Measurements from ENCODE around the gene NLE1.

Gene NLE1

DNA sequence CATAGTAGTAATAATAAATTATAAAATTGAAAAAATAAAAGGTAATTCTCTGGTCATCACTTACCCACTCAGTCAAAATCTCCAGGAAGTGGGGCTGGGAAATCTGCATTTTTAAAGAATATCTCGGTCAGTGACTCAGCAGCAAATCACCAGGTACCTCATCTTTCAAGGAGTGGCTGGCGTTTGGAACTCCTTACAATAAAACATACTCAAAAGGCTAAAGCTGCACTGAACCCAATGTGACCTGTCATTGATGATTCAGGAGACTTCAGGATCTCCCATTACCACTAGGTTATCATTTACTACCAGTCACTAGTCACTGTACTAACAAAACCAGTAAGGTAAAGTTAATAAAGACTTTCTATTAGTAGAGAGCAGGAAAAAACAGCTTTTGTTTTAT lies 57.1 kb downstream of the NLE1 start:
- H3K4me3 ChIP-seq (ENCODE audit: low read depth, low read length) = no peak overlapping the region
- TF ChIP-seq, protein P1, sequence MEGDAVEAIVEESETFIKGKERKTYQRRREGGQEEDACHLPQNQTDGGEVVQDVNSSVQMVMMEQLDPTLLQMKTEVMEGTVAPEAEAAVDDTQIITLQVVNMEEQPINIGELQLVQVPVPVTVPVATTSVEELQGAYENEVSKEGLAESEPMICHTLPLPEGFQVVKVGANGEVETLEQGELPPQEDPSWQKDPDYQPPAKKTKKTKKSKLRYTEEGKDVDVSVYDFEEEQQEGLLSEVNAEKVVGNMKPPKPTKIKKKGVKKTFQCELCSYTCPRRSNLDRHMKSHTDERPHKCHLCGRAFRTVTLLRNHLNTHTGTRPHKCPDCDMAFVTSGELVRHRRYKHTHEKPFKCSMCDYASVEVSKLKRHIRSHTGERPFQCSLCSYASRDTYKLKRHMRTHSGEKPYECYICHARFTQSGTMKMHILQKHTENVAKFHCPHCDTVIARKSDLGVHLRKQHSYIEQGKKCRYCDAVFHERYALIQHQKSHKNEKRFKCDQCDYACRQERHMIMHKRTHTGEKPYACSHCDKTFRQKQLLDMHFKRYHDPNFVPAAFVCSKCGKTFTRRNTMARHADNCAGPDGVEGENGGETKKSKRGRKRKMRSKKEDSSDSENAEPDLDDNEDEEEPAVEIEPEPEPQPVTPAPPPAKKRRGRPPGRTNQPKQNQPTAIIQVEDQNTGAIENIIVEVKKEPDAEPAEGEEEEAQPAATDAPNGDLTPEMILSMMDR (IDR thresholded peaks at IDR 0.05; ENCODE audit: borderline replicate concordance, insufficient read depth, low read depth, low read length) = no peak

DNA sequence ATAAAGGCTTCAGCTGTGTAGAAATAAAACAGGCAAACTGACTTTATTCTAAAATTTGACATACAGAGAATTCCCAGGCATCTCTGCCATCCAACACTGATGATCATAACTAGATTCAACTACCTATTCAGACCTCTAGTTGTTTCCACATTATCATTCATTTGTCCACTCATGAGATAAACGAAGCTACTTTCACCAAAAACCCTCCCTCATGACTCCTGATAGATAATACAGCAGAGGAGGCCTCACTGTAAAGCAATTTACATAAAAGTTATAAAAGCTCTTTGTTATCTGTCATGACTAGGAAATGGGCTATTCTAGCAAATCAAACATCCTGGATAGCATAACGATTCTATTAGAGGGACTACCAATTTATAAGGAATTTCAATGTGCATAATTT lies 59.0 kb downstream of the NLE1 start:
- no peak overlapping the region for H3K4me3 ChIP-seq (ENCODE audit: low read depth, low read length)
- TF ChIP-seq, protein P1 (IDR thresholded peaks at IDR 0.05; ENCODE audit: borderline replicate concordance, insufficient read depth, low read depth, low read length) = no peak

DNA sequence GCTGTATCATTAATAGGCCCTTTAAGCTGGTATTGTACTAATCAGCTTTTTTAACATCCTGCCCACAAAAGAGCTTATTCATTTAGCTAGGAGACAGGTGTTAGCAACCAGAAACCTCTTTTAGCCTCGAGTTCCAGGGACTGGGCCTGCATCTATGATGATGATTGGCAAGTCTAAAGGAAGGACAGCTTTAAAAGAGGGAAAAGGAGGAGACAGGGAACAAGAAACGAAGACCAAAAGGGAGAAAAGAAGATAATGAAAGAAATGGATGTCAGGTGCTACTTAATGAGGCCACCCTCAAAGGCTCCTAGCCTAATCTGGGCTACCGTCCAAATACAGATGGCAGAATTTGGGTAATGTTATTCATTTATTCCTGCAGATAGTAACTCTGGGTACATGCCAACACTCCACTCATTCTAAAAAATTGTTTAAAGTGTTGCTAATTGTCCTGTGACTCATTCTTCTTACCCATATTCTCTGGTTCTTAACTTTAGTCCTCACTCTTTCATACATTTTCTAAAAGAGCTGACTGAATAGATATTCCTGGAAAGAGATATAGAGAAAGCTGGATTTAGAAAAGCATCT lies 59.9 kb downstream of the NLE1 start:
- no peak overlapping the region for H3K4me3 ChIP-seq (ENCODE audit: low read depth, low read length)
- TF ChIP-seq, protein P1 (IDR thresholded peaks at IDR 0.05; ENCODE audit: borderline replicate concordance, insufficient read depth, low read depth, low read length) = no peak

DNA sequence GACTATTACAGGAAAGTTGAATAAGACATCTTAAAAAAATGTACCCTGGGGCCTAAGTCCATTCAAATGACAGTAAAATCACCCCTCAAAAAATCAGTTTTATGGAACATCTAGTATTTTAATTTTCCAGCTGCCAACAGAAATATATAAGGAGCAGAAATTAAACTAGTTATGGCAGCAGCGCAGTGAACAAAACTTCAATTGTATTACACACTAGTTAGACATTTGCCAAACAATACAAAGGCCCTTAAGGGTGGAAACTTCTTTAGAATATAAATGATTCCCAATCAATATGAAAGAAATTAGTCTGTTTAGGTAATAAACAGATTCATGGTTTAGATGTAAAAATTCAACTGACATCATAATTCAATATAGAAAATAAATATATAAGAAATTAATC lies 60.5 kb downstream of the NLE1 start:
- TF ChIP-seq, protein P1 (IDR thresholded peaks at IDR 0.05; ENCODE audit: borderline replicate concordance, insufficient read depth, low read depth, low read length) = no peak

DNA sequence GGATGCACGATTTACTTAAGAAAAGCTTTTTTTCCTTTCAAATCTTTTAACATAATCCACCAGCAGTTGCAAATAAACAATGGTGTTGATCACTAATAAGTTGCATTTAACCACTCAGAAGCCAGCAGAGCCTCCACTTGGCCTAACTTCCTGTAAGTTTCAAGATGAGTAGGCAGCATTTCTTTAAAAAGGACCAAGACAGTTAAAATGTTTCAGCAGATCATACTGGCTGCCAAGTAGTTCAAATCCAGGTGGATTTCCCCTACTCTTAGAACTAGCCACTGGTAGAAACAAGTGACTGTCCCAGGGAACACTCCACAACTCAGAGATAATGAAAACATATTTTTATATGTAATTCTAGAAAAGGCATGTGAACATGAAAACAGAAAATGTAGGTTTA lies 61.6 kb downstream of the NLE1 start:
- H3K4me3 ChIP-seq (ENCODE audit: low read depth, low read length) = no peak overlapping the region

More for the DNA sequence above, 60.5 kb downstream of the NLE1 start:
- H3K4me3 ChIP-seq (ENCODE audit: low read depth, low read length) = no peak overlapping the region

DNA sequence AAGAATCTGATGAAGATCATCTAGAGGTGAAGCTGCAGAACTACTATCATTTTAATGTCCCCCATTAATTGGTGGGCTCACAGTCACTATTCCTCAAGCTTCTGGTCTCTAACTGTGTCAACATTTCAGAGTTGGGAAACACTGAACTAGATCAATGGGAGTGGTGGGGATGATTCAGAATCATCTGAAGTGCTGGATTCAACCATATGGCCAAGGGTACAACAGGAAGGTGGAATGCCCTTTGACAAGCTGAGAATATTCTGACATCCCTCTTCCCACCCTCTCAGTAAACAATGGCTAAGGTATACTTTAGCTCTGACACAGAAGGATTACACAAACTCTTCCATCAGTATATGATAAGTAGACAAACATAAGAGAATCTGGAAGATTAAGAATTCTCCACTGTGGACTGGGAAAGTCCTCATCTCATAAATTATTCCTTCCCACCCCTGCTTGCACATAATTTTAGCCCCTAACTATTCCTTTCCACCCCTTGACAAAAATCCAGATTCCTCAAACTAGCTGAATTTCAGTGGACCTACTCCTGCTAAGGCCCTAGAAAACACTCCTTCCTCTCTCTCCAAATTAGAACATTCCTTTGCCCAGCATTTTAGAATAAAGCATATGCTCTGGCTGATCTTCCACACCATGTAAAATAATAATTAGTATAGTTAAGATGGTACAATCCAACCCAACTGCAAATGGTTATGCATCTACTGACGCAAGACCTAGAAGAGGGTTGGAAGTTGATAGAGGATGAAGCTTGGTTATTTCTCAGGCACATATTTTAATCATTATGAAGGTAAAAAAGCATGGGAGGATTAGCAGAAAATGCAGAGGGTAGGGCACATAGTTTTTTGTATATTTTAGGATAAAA lies 62.3 kb downstream of the NLE1 start:
- TF ChIP-seq, protein P1 (IDR thresholded peaks at IDR 0.05; ENCODE audit: borderline replicate concordance, insufficient read depth, low read depth, low read length) = no peak
- no peak overlapping the region for H3K4me3 ChIP-seq (ENCODE audit: low read depth, low read length)

More for the DNA sequence above, 61.6 kb downstream of the NLE1 start:
- TF ChIP-seq, protein P1 (IDR thresholded peaks at IDR 0.05; ENCODE audit: borderline replicate concordance, insufficient read depth, low read depth, low read length) = no peak

Measured in GM12875 (cell line).